Neuronal stem cell (in vitro differentiated cells): ENCODE data around the gene KCNQ1.
A peak's percentile ranks its signal among the peaks of the same experiment; 100 is the strongest.

ENCODE experiments used
- DNase-seq: peaks from one replicate; pipeline ENCODE4 v3.0.0-alpha.2; 2013; ENCODE audit warnings: low spot score
- H2AFZ ChIP-seq: one replicate; pipeline ENCODE4 v1.6.1; 2013; ENCODE audit warnings: mild to moderate bottlenecking, low read length, inconsistent platforms
- H2AK5ac ChIP-seq: 2 replicates; pipeline ENCODE4 v1.6.1; 2013; ENCODE audit warnings: low read depth, mild to moderate bottlenecking, inconsistent platforms, low read length, moderate library complexity, mixed read lengths
- H2BK120ac ChIP-seq: 2 replicates; pipeline ENCODE4 v1.6.1; 2013; ENCODE audit warnings: low read depth, mild to moderate bottlenecking, inconsistent platforms, low read length, moderate library complexity, mixed read lengths
- H2BK12ac ChIP-seq: one replicate; pipeline ENCODE4 v1.6.1; 2013; ENCODE audit warnings: low read length, inconsistent platforms
- H2BK15ac ChIP-seq: 2 replicates; pipeline ENCODE4 v1.6.1; 2013; ENCODE audit warnings: mild to moderate bottlenecking, low read length, inconsistent platforms, mixed read lengths
- H2BK5ac ChIP-seq: one replicate; pipeline ENCODE4 v1.6.1; 2013; ENCODE audit warnings: inconsistent platforms, mild to moderate bottlenecking, low read length, moderate library complexity
- H3K14ac ChIP-seq: one replicate; pipeline ENCODE4 v1.6.1; 2013; ENCODE audit warnings: low read length, inconsistent platforms
- H3K18ac ChIP-seq: 2 replicates; pipeline ENCODE4 v1.6.1; 2013; ENCODE audit warnings: low read length, inconsistent platforms
- H3K23ac ChIP-seq: 2 replicates; pipeline ENCODE4 v1.6.1; 2013; ENCODE audit warnings: low read depth, mild to moderate bottlenecking, mixed read lengths, low read length, inconsistent platforms; ENCODE audit not compliant: poor library complexity
- H3K27ac ChIP-seq: replicated peaks from 3 replicates; pipeline ENCODE4 v1.5.1; 2013; ENCODE audit warnings: low read length, inconsistent platforms
- H3K27me3 ChIP-seq, 3 experiments: 2 replicates each; pipeline ENCODE4 v1.6.1; 2013; ENCODE audit warnings: low read length in 3 of 3, mild to moderate bottlenecking in 2 of 3, inconsistent platforms in 1 of 3, low read depth in 1 of 3, mixed read lengths in 1 of 3, moderate library complexity in 1 of 3; ENCODE audit not compliant: control insufficient read depth in 3 of 3, insufficient read depth in 3 of 3
- H3K36me3 ChIP-seq, 2 donors: replicated peaks in 1 of 2; 2 replicates each; pipeline ENCODE4 v1.6.1; 2013; ENCODE audit warnings: low read length in 2 of 2; ENCODE audit not compliant: control insufficient read depth in 2 of 2, insufficient read depth in 2 of 2
- H3K4ac ChIP-seq: 2 replicates; pipeline ENCODE4 v1.6.1; 2013; ENCODE audit warnings: inconsistent platforms, mild to moderate bottlenecking, low read length, moderate library complexity
- H3K4me1 ChIP-seq, 2 donors: 1 replicate in 1 of 2; 2 replicates in 1 of 2; pipeline ENCODE4 v1.6.1; 2013; ENCODE audit warnings: low read length in 2 of 2, low read depth in 1 of 2; ENCODE audit not compliant: control insufficient read depth in 2 of 2, insufficient read depth in 1 of 2
- H3K4me2 ChIP-seq: one replicate; pipeline ENCODE4 v1.6.1; 2013; ENCODE audit warnings: mild to moderate bottlenecking, low read length, inconsistent platforms; ENCODE audit not compliant: insufficient read depth, poor library complexity, severe bottlenecking
- H3K4me3 ChIP-seq, 2 donors: 2 replicates each; pipeline ENCODE4 v1.5.1; 2013; ENCODE audit warnings: low read length in 2 of 2, mild to moderate bottlenecking in 2 of 2, inconsistent platforms in 1 of 2, moderate library complexity in 1 of 2
- H3K79me1 ChIP-seq: one replicate; pipeline ENCODE4 v1.6.1; 2013; ENCODE audit warnings: low read depth, mild to moderate bottlenecking, inconsistent platforms, low read length, moderate library complexity
- H3K9ac ChIP-seq: one replicate; pipeline ENCODE4 v1.6.1; 2013; ENCODE audit warnings: mild to moderate bottlenecking, low read depth, low read length, inconsistent platforms; ENCODE audit not compliant: poor library complexity
- H3K9me3 ChIP-seq, 2 donors: replicated peaks in 1 of 2; 2 replicates each; pipeline versions ENCODE3 to v1.6.1; 2013; ENCODE audit warnings: low read length in 2 of 2, mild to moderate bottlenecking in 2 of 2, inconsistent platforms in 1 of 2, low read depth in 1 of 2, mixed read lengths in 1 of 2, moderate library complexity in 1 of 2; ENCODE audit not compliant: control insufficient read depth in 2 of 2, insufficient read depth in 1 of 2
- H4K8ac ChIP-seq: one replicate; pipeline ENCODE4 v1.6.1; 2013; ENCODE audit warnings: low read depth, mild to moderate bottlenecking, inconsistent platforms, low read length, moderate library complexity
- H4K91ac ChIP-seq: one replicate; pipeline ENCODE4 v1.6.1; 2013; ENCODE audit warnings: low read length, low read depth, mild to moderate bottlenecking, inconsistent platforms; ENCODE audit not compliant: poor library complexity
- WGBS, 2 donors: extraction: QIAGEN DNeasy Blood & Tissue Kit; methylation state at CpG; one replicate each; pipeline ENCODE4 v1.1.7; 2013; ENCODE audit warnings: missing lambda C conversion rate in 2 of 2, mixed read lengths in 1 of 2; ENCODE audit not compliant: insufficient read length in 2 of 2, insufficient replicate concordance in 1 of 2; ENCODE audit errors: extremely low coverage in 2 of 2; 5-methylcytosine and 5-hydroxymethylcytosine counted together

KCNQ1 gene

DNA sequence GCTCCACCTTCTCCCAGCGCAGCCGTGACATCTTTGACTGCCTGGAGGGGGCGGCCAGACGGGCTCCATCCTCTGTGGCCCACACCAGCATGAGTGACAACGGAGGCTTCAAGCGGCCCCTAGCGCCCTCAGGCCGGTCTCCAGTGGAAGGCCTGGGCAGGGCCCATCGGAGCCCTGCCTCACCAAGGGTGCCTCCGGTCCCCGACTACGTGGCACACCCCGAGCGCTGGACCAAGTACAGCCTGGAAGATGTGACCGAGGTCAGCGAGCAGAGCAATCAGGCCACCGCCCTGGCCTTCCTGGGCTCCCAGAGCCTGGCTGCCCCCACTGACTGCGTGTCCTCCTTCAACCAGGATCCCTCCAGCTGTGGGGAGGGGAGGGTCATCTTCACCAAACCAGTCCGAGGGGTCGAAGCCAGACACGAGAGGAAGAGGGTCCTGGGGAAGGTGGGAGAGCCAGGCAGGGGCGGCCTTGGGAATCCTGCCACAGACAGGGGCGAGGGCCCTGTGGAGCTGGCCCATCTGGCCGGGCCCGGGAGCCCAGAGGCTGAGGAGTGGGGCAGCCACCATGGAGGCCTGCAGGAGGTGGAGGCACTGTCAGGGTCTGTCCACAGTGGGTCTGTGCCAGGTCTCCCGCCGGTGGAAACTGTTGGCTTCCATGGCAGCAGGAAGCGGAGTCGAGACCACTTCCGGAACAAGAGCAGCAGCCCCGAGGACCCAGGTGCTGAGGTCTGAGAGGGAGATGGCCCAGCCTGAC, 41.7 kb upstream of the KCNQ1 start:
- peak overlapping the region; percentile 21 for H3K9ac ChIP-seq
- no peak overlapping the region for H4K8ac ChIP-seq
- no peak overlapping the region for H2AFZ ChIP-seq
- peaks cover 14% of the 10 kb centered on the region for H3K79me1 ChIP-seq
- H3K4ac ChIP-seq: no peak overlapping the region
- no peak overlapping the region for H3K18ac ChIP-seq
- DNase-seq: no peak
- no peaks in the 10 kb centered on the region for H3K9me3 ChIP-seq
- H4K91ac ChIP-seq: no peak overlapping the region
- H2BK12ac ChIP-seq: no peak overlapping the region
- H3K23ac ChIP-seq: no peak overlapping the region
- no CpG with 5 or more reads among the region's 31 CpGs for WGBS, 2 donors
- H2BK15ac ChIP-seq: no peak overlapping the region
- no peak overlapping the region for H3K27ac ChIP-seq
- H3K4me2 ChIP-seq: no peak overlapping the region
- peak overlapping the region; percentile 66 for H2BK5ac ChIP-seq
- H2BK120ac ChIP-seq: no peak overlapping the region
- no peak overlapping the region for H3K14ac ChIP-seq
- H3K4me1 ChIP-seq: peaks cover 12% of the 10 kb centered on the region in 2 donors
- no peak overlapping the region for H2AK5ac ChIP-seq
- H3K36me3 ChIP-seq: peaks cover 21 to 27% of the 10 kb centered on the region in 2 donors
- no peaks in the 10 kb centered on the region for H3K27me3 ChIP-seq
- peak overlapping the region in 1 of 2 donors; percentile 11 for H3K4me3 ChIP-seq

DNA sequence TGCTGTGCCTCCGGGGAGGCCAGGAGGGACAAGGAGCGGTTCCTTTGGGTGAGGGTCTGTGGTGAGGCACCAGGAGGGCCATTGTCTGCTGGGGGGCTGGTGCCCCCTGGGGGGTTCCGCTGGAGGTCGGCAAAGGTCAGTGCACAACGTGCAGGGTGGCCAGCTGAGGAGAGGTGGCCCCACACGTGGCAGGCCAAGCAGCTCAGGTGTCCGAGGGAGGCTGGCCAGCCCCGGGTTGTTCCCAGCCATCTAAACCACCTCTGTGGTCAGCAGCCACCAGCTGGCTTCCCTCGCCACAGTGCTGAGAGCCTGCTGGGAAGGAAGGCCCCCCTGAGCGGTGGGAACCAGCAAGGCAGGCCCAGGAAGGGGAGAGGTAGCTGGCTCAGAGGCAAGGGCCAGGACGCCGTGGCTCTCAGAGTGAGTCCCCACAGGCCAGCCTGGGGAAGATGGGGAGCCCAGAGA, 40.0 kb upstream of the KCNQ1 start:
- Histone ChIP-seq H2BK5ac (peak overlapping the region; percentile 13), H3K14ac (no peak overlapping the region), H2AK5ac (no peak overlapping the region), H2BK12ac (no peak overlapping the region), H3K79me1 (peaks cover 12% of the 10 kb centered on the region), H4K91ac (no peak overlapping the region), H4K8ac (peak overlapping the region; percentile 43), H2AFZ (no peak overlapping the region), H3K23ac (peak overlapping the region; percentile 65), H3K4me2 (no peak overlapping the region), H3K18ac (no peak overlapping the region), H3K4me1 (peaks cover 7 to 14% of the 10 kb centered on the region in 2 donors), H3K36me3 (peaks cover 20% of the 10 kb centered on the region in 2 donors), H2BK15ac (no peak overlapping the region), H3K27ac (no peak overlapping the region), H2BK120ac (no peak overlapping the region), H3K4ac (no peak overlapping the region), H3K4me3 (no peak overlapping the region), H3K27me3 (no peaks in the 10 kb centered on the region), H3K9me3 (no peaks in the 10 kb centered on the region), H3K9ac (no peak overlapping the region)
- WGBS, 2 donors: no CpG with 5 or more reads among the region's 12 CpGs
- no peak for DNase-seq

DNA sequence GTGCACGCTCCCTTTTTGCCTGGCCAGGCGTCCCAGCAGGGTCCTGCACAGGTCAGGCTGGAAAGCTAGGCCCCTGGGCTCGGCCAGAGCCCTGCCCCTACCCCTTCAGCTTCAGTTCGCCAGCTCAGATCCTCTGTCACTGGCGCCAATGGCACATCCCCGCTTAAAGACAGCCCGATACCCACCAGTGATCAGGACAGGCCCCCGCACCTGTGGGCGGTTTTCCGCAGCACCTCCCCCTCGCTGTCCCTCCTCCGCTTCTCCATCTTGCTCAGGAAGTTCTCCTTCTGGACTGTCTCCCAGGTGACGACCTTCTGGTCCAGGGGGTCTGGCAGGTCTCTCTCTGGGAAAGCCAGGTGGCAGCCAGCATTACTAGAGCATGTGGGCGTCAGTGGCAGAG, 38.4 kb upstream of the KCNQ1 start:
- Histone ChIP-seq H2AK5ac (peak overlapping the region; percentile 86), H3K79me1 (peaks cover 6% of the 10 kb centered on the region), H3K9ac (peak overlapping the region; percentile 21), H3K9me3 (no peaks in the 10 kb centered on the region), H2BK120ac (no peak overlapping the region), H2BK15ac (peak overlapping the region; percentile 67), H3K18ac (peak overlapping the region; percentile 17), H3K27me3 (no peaks in the 10 kb centered on the region), H3K4ac (peak overlapping the region; percentile 76), H3K23ac (peak overlapping the region; percentile 65), H2BK5ac (peak overlapping the region; percentile 82), H3K4me1 (peaks cover 5 to 15% of the 10 kb centered on the region in 2 donors), H4K91ac (no peak overlapping the region), H3K4me3 (no peak overlapping the region), H2AFZ (no peak overlapping the region), H3K4me2 (no peak overlapping the region), H2BK12ac (no peak overlapping the region), H3K36me3 (peaks cover 20% of the 10 kb centered on the region in 2 donors), H4K8ac (no peak overlapping the region), H3K27ac (no peak overlapping the region), H3K14ac (peak overlapping the region; percentile 38)
- WGBS, 2 donors: no CpG with 5 or more reads among the region's 14 CpGs
- no peak for DNase-seq

DNA sequence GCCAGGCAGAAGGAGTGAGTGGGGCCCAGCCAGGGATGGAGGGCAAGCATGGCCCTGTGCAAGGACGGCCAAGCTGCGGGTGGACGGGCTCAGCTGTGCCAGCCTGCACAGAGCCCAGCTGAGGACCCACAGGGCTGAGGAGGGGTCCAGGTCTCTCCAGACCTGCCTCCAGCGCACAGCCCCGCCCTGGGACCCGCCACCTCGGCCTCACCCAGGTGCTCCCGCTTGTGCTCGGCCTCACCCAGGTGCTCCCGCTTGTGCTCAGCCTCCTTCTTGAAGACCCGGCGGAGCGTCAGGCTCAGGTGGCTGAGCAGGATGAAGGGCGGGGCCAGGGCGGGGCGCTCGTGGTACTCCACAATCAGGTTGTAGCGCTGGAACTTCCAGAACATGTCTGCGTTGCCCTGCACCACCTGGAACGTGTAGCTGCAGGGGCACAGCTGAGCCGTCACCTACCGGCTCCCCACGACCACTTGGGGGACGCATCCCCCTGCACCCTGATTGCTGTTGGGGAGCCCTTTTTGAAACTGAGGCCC, 37.9 kb upstream of the KCNQ1 start:
- Histone ChIP-seq H3K4me1 (peaks cover 0 to 10% of the 10 kb centered on the region in 2 donors), H4K91ac (no peak overlapping the region), H3K9me3 (no peaks in the 10 kb centered on the region), H3K14ac (no peak overlapping the region), H2BK12ac (no peak overlapping the region), H2BK5ac (no peak overlapping the region), H3K36me3 (peaks cover 19 to 20% of the 10 kb centered on the region in 2 donors), H2AFZ (no peak overlapping the region), H4K8ac (peak overlapping the region; percentile 82), H2BK120ac (no peak overlapping the region), H3K79me1 (peaks cover 2% of the 10 kb centered on the region), H2AK5ac (peak overlapping the region; percentile 86), H3K9ac (peak overlapping the region; percentile 21), H3K27ac (no peak overlapping the region), H3K4ac (peak overlapping the region; percentile 76), H3K27me3 (no peaks in the 10 kb centered on the region), H3K4me3 (no peak overlapping the region), H2BK15ac (peak overlapping the region; percentile 67), H3K18ac (peak overlapping the region; percentile 17), H3K4me2 (no peak overlapping the region), H3K23ac (no peak overlapping the region)
- DNase-seq: no peak
- no CpG with 5 or more reads among the region's 24 CpGs for WGBS, 2 donors
